HL-60 (cell line): Measurements from ENCODE around the gene EIF2B2.

Source experiments
- DNase-seq, 2 experiments: peaks; one replicate each; pipeline ENCODE4 v3.0.0-alpha.2; 2010 to 2020; ENCODE audit warnings: low read depth in 1 of 2, low spot score in 1 of 2
- H3K27ac ChIP-seq: fragments of 250-450 bp; sonication (Bioruptor Pico); replicated peaks from 2 replicates; pipeline ENCODE4 v1.5.1; 2020; ENCODE audit warnings: mild to moderate bottlenecking, moderate library complexity
- H3K27me3 ChIP-seq: fragments of 250-450 bp; sonication (Bioruptor Pico); 2 replicates; pipeline ENCODE4 v1.5.1; 2021; ENCODE audit warnings: mild to moderate bottlenecking, moderate library complexity; ENCODE audit not compliant: insufficient read depth, poor library complexity, severe bottlenecking
- H3K4me3 ChIP-seq: replicated peaks from 2 replicates; pipeline ENCODE4 v1.5.1; 2011; ENCODE audit warnings: mild to moderate bottlenecking, control low read depth, low read length; ENCODE audit not compliant: insufficient read depth
- GABPA ChIP-seq: IDR thresholded peaks from 2 replicates; pipeline ENCODE4 v1.6.1; 2012; ENCODE audit warnings: low read depth
- POLR2AphosphoS5 ChIP-seq: IDR thresholded peaks from 2 replicates; pipeline ENCODE4 v1.6.1; 2012; ENCODE audit warnings: low read depth
- REST ChIP-seq: IDR thresholded peaks from 2 replicates; pipeline ENCODE4 v1.6.1; 2012; ENCODE audit warnings: low read depth; ENCODE audit not compliant: insufficient replicate concordance
- SPI1 ChIP-seq: IDR thresholded peaks from 2 replicates; pipeline ENCODE4 v1.6.1; 2012; ENCODE audit warnings: low read depth, mild to moderate bottlenecking, borderline replicate concordance
- TF ChIP-seq, protein P1 (sequence below): IDR thresholded peaks from one replicate; pipeline ENCODE4 v1.5.1; 2011; ENCODE audit warnings: low read length, control low read depth, inconsistent platforms; ENCODE audit not compliant: insufficient read depth

Gene EIF2B2

DNA sequence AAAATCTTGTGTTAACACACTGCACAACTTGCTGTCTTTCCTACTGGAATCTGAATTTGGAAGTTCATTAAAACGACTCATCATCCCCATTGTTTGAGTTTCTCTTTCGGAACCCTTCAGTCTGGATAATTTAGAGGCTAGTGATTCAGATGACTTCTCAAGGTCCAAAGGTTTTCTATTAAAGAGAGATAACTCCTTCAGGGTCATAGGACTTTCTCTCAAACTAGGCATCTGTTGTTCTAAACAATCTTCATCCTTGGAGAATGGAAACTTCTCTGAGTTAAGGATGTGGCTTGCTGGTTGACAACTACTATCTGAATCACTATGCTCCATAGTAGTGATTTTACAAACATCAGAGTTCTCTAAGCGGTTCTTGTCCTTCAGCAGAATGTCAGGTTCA, 44.2 kb downstream of the EIF2B2 start:
- DNase-seq: no peak
- TF ChIP-seq SPI1: no peak
- no peak for TF ChIP-seq POLR2AphosphoS5
- no peak for TF ChIP-seq GABPA
- no peak for TF ChIP-seq REST
- TF ChIP-seq, protein P1, sequence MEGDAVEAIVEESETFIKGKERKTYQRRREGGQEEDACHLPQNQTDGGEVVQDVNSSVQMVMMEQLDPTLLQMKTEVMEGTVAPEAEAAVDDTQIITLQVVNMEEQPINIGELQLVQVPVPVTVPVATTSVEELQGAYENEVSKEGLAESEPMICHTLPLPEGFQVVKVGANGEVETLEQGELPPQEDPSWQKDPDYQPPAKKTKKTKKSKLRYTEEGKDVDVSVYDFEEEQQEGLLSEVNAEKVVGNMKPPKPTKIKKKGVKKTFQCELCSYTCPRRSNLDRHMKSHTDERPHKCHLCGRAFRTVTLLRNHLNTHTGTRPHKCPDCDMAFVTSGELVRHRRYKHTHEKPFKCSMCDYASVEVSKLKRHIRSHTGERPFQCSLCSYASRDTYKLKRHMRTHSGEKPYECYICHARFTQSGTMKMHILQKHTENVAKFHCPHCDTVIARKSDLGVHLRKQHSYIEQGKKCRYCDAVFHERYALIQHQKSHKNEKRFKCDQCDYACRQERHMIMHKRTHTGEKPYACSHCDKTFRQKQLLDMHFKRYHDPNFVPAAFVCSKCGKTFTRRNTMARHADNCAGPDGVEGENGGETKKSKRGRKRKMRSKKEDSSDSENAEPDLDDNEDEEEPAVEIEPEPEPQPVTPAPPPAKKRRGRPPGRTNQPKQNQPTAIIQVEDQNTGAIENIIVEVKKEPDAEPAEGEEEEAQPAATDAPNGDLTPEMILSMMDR: no peak
- Histone ChIP-seq H3K27me3 (no peaks in the 10 kb centered on the region), H3K27ac (no peak overlapping the region), H3K4me3 (no peak overlapping the region)

DNA sequence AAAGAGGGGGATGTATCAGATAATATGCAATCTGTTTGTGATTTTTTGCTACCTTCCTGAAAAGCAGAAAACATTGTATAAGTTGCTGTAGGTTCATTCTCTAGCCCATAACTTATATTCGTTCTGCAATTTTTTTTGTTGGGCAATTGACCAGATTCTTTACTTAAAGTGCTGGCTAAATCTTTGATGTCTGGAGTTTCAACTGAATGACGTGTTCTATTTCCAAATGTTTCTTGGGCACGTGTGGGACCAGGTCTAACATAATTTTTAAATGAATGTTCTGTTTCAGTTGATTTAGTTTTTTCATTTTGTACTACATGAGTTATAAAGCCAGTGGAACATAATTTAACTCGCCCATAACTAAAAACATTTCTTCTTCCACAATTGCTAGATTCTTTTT, 44.8 kb downstream of the EIF2B2 start:
- Histone ChIP-seq H3K27me3 (no peaks in the 10 kb centered on the region), H3K4me3 (no peak overlapping the region), H3K27ac (no peak overlapping the region)
- TF ChIP-seq, protein P1: no peak
- TF ChIP-seq SPI1 (no peak), POLR2AphosphoS5 (no peak)
- no peak for DNase-seq

GRCh38 chr14:75048101-75048500, 45.4 kb downstream of the EIF2B2 start:
- Histone ChIP-seq H3K4me3 (no peak overlapping the region), H3K27ac (no peak overlapping the region), H3K27me3 (no peaks in the 10 kb centered on the region)
- TF ChIP-seq SPI1 (no peak), POLR2AphosphoS5 (no peak), GABPA (no peak), REST (no peak)
- TF ChIP-seq, protein P1: no peak
- no peak for DNase-seq

- no peak overlapping the region for H3K4me3 ChIP-seq
- no peak overlapping the region for H3K27ac ChIP-seq
- no peak for DNase-seq
- H3K27me3 ChIP-seq: no peaks in the 10 kb centered on the region
- TF ChIP-seq REST: no peak
- no peak for TF ChIP-seq POLR2AphosphoS5
- no peak for TF ChIP-seq GABPA
- TF ChIP-seq, protein P1: no peak
- no peak for TF ChIP-seq SPI1
These were observed 46.4 kb downstream of the EIF2B2 start for GRCh38 chr14:75049136-75049535.
